Keratinocyte (primary cell): ENCODE results near the gene TRIM29. TPM values are rescaled to one million over a fixed set of nuclear protein-coding genes. Genes with fewer than 3 reads are reported as not detected.
A peak's percentile ranks its signal among the peaks of the same experiment; 100 is the strongest.

Experiments
- DNase-seq: peaks from one replicate; pipeline ENCODE4 v3.0.0-alpha.2; 2011; ENCODE audit warnings: low read depth, missing footprints, low spot score
- FAIRE-seq: peaks from 2 replicates; lab custom pipeline; 2011; peaks lifted over from hg19 to GRCh38; lab: Jason Lieb, UNC
- H2AFZ ChIP-seq: 2 replicates; pipeline ENCODE4 v1.6.0; 2012; ENCODE audit warnings: low read length, control low read depth, inconsistent platforms; ENCODE audit not compliant: control insufficient read depth
- H3K27ac ChIP-seq: 2 replicates; pipeline ENCODE4 v1.5.1; 2011; ENCODE audit warnings: low read length; ENCODE audit not compliant: control insufficient read depth, insufficient read depth
- H3K27me3 ChIP-seq: 3 replicates; pipeline ENCODE4 v1.6.0; 2011; ENCODE audit warnings: low read length; ENCODE audit not compliant: control insufficient read depth, insufficient read depth; ENCODE audit errors: extremely low read depth
- H3K36me3 ChIP-seq, 2 experiments: 2 replicates in 1 of 2; 3 replicates in 1 of 2; pipeline ENCODE4 v1.5.1; 2011; ENCODE audit warnings: low read length in 2 of 2, mild to moderate bottlenecking in 1 of 2; ENCODE audit not compliant: control insufficient read depth in 2 of 2, insufficient read depth in 2 of 2; ENCODE audit errors: extremely low read depth in 1 of 2
- H3K4me1 ChIP-seq: 3 replicates; pipeline ENCODE4 v1.5.1; 2011; ENCODE audit warnings: low read length; ENCODE audit not compliant: control insufficient read depth, insufficient read depth; ENCODE audit errors: extremely low read depth
- H3K4me2 ChIP-seq: 3 replicates; pipeline ENCODE4 v1.6.0; 2011; ENCODE audit warnings: low read depth, low read length; ENCODE audit not compliant: control insufficient read depth, insufficient read depth; ENCODE audit errors: extremely low read depth
- H3K4me3 ChIP-seq, 3 experiments: fragments of 200-600 bp in 1 of 3; sonication (generic) in 1 of 3; 2 replicates in 2 of 3; 3 replicates in 1 of 3; pipeline ENCODE4 v1.5.1; 2011 to 2016; ENCODE audit warnings: low read length in 3 of 3, mild to moderate bottlenecking in 3 of 3, control low read depth in 2 of 3, inconsistent platforms in 1 of 3, low read depth in 1 of 3, mixed read lengths in 1 of 3, mixed run types in 1 of 3, moderate library complexity in 1 of 3; ENCODE audit not compliant: control insufficient read depth in 2 of 3, insufficient read depth in 2 of 3; ENCODE audit errors: extremely low read depth in 1 of 3
- H3K79me2 ChIP-seq: 2 replicates; pipeline ENCODE4 v1.6.0; 2012; ENCODE audit warnings: low read length; ENCODE audit not compliant: control insufficient read depth, insufficient read depth
- H3K9ac ChIP-seq: 3 replicates; pipeline ENCODE4 v1.6.0; 2011; ENCODE audit warnings: low read length; ENCODE audit not compliant: control insufficient read depth, insufficient read depth; ENCODE audit errors: extremely low read depth
- H3K9me1 ChIP-seq: 3 replicates; pipeline ENCODE4 v1.6.0; 2011; ENCODE audit warnings: low read length; ENCODE audit not compliant: control insufficient read depth, insufficient read depth; ENCODE audit errors: extremely low read depth
- H3K9me3 ChIP-seq: 2 replicates; pipeline ENCODE4 v1.5.1; 2012; ENCODE audit warnings: low read depth, low read length; ENCODE audit not compliant: control insufficient read depth
- H4K20me1 ChIP-seq: 3 replicates; pipeline ENCODE4 v1.6.0; 2011; ENCODE audit warnings: low read length; ENCODE audit not compliant: control insufficient read depth, insufficient read depth; ENCODE audit errors: extremely low read depth
- CTCF ChIP-seq, 3 experiments: IDR thresholded peaks in 1 of 3; conservative IDR thresholded peaks in 1 of 3; optimal IDR thresholded peaks in 1 of 3; 2 replicates in 2 of 3; 3 replicates in 1 of 3; pipeline versions ENCODE3 to v1.5.1; 2011; ENCODE audit warnings: low read length in 3 of 3, mild to moderate bottlenecking in 3 of 3, moderate library complexity in 2 of 3, control low read depth in 1 of 3, inconsistent platforms in 1 of 3; ENCODE audit not compliant: insufficient read depth in 2 of 3; ENCODE audit errors: extremely low read depth in 1 of 3
- EZH2 ChIP-seq: IDR thresholded peaks from one replicate; pipeline ENCODE4 v1.6.1; 2012; ENCODE audit warnings: inconsistent platforms, mild to moderate bottlenecking, low read length, moderate library complexity
- dilution Hi-C: fragments of 300-500 bp; cut with MboI; formaldehyde crosslinking; loops from one replicate; pipeline ENCODE4 v1.7.0; 2020; ENCODE audit warnings: low sequenced_read_pairs; ENCODE audit not compliant: extremely low pct_ligation_motif_present
- polyA plus RNA-seq, 5 experiments: library from polyadenylated mRNA; depleted of rRNA in 3 of 5; stranded (reverse) in 3 of 5; stranded (forward) in 1 of 5; unstranded in 1 of 5; fragments of >200 nt; gene quantifications; 1 replicate in 1 of 5; 2 replicates in 3 of 5; 3 replicates in 1 of 5; pipeline versions ENCODE4 v1.2.1 to v1.2.3, GENCODE V29; 2011 to 2012; ENCODE audit warnings: missing spikeins in 2 of 5, low read depth in 1 of 5, low replicate concordance in 1 of 5

The TRIM29 gene
- polyA plus RNA-seq, 1 donor (not counting 4 experiments of a cell fraction or from before 2014, with no cell fraction given), result 463 TPM

- Histone ChIP-seq H3K4me3 (no peak overlapping the region), H3K9me1 (no peaks in the 10 kb centered on the region), H3K27me3 (no peaks in the 10 kb centered on the region), H3K4me2 (no peak overlapping the region), H2AFZ (no peak overlapping the region), H3K9me3 (no peaks in the 10 kb centered on the region), H3K36me3 (peaks cover 19% of the 10 kb centered on the region in 2 experiments), H3K79me2 (no peaks in the 10 kb centered on the region), H3K9ac (no peak overlapping the region), H3K4me1 (peaks cover 9% of the 10 kb centered on the region), H3K27ac (no peak overlapping the region), H4K20me1 (no peaks in the 10 kb centered on the region)
- DNase-seq, result no peak
- FAIRE-seq, result no peak
- dilution Hi-C loops, result no loop called here
- no peak for TF ChIP-seq EZH2
- TF ChIP-seq CTCF (optimal IDR thresholded peaks at IDR 0.05 in 1 of 3, IDR thresholded peaks at IDR 0.05 in 1 of 3, conservative IDR thresholded peaks at IDR 0.05 in 1 of 3; ENCODE audit: extremely low read depth in 1 of 3, insufficient read depth in 2 of 3, low read length in 3 of 3), result peak; percentile 98 to 100 (median 99)
These were observed 29.6 kb downstream of the TRIM29 start for GRCh38 chr11:120108154-120108784.

DNA sequence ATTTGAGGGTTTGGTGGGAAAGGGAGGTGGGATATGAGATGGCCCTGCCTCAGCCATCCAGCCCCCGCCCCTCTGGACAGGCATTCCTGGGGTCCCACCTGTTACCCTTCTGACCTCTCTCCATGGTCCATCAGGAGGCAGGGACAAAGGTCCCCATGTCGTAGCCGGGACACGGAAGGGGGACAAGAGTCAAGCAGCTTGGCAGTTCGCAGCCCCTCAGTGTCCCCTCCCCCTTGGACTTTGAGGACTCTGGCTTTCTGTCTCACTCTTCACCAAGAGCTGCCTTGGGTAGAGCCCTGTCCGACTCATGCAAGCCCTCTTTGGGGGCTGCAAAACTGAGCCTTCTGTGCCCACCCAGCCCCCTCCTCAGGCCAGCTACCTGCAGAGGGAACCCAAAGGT lies 30.2 kb downstream of the TRIM29 start:
- H3K9me3 ChIP-seq, result no peaks in the 10 kb centered on the region
- H3K36me3 ChIP-seq, result peaks cover 14 to 16% of the 10 kb centered on the region in 2 experiments
- H3K4me3 ChIP-seq, result no peak overlapping the region
- no peaks in the 10 kb centered on the region for H3K79me2 ChIP-seq
- TF ChIP-seq EZH2 (no peak), CTCF (optimal IDR thresholded peaks at IDR 0.05 in 1 of 3, IDR thresholded peaks at IDR 0.05 in 1 of 3, conservative IDR thresholded peaks at IDR 0.05 in 1 of 3; ENCODE audit: extremely low read depth in 1 of 3, insufficient read depth in 2 of 3, low read length in 3 of 3) (no peak)
- dilution Hi-C loops, result no loop called here
- no peaks in the 10 kb centered on the region for H3K9me1 ChIP-seq
- H4K20me1 ChIP-seq, result no peaks in the 10 kb centered on the region
- H3K9ac ChIP-seq, result no peak overlapping the region
- H3K4me2 ChIP-seq, result no peak overlapping the region
- no peak overlapping the region for H3K27ac ChIP-seq
- H3K27me3 ChIP-seq, result no peaks in the 10 kb centered on the region
- H2AFZ ChIP-seq, result no peak overlapping the region
- FAIRE-seq, result no peak
- H3K4me1 ChIP-seq, result peaks cover 9% of the 10 kb centered on the region
- no peak for DNase-seq
